ENCODE data around the gene TMEM270. TPM values are rescaled to one million over a fixed set of nuclear protein-coding genes. Genes with fewer than 3 reads are reported as not detected.
"Not testable (repeated sequence)": the region's sequence is repeated elsewhere in the genome, so short reads cannot be mapped to it uniquely, and the experiment has no call there.

Gene TMEM270
- total and polyA plus RNA-seq, 3 donors from 2014 or later = 37.3 to 113 (median 70.1) TPM

DNA sequence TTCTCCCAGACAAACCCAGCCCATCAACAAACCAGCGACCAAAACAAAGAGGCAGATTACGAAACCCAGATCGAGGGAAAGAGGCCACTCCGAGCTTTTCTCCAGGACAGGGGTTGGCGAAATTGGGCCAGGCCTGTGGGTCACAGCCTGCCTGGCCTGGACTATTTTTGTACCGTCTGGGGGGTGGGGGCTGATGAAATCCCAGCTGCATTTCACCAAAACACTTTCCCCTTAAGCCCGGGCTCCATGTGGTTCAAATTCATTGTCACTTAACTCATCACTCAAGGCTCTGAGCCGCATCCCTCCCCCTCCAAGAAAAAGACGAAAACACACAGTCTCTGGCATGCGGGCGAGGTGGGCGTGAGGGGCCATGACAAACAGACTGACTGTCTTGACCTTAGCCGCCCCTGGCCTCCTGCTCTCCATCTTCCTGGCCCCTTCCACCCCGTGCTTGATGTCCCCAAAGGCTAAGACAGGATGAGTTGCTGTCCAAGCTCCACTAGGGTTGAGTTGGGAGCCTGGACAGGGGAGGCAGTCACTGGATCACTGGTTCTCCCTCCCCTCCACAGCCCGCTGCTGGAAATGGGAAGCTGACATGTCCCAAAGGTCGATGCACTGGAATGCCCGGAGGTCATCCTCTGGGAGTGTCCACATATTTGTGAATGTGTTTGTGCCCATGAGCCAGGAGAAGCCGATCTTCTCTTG is 19.2 kb downstream of the TMEM270 start:
- H3K36me3 ChIP-seq (ENCODE audit: low read depth, missing control alignments) = no peaks in the 10 kb centered on the region
- no peak overlapping the region for H3K27ac ChIP-seq
- H3K4me1 ChIP-seq = no peaks in the 10 kb centered on the region
- intact Hi-C loops (cut with DNase I; ENCODE audit: low total_unique reads) = no loop called here
- no peaks in the 10 kb centered on the region for H3K9me3 ChIP-seq
- WGBS, 2 donors = 81 to 83% methylated on average over 17 to 18 of the region's 18 CpGs
- no peak overlapping the region for H3K4me3 ChIP-seq
- DNase-seq = no peak
- TF ChIP-seq POLR2A (IDR thresholded peaks at IDR 0.05) = no peak
- TF ChIP-seq, protein P1, sequence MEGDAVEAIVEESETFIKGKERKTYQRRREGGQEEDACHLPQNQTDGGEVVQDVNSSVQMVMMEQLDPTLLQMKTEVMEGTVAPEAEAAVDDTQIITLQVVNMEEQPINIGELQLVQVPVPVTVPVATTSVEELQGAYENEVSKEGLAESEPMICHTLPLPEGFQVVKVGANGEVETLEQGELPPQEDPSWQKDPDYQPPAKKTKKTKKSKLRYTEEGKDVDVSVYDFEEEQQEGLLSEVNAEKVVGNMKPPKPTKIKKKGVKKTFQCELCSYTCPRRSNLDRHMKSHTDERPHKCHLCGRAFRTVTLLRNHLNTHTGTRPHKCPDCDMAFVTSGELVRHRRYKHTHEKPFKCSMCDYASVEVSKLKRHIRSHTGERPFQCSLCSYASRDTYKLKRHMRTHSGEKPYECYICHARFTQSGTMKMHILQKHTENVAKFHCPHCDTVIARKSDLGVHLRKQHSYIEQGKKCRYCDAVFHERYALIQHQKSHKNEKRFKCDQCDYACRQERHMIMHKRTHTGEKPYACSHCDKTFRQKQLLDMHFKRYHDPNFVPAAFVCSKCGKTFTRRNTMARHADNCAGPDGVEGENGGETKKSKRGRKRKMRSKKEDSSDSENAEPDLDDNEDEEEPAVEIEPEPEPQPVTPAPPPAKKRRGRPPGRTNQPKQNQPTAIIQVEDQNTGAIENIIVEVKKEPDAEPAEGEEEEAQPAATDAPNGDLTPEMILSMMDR (IDR thresholded peaks at IDR 0.05) = no peak
- no peaks in the 10 kb centered on the region for H3K27me3 ChIP-seq

DNA sequence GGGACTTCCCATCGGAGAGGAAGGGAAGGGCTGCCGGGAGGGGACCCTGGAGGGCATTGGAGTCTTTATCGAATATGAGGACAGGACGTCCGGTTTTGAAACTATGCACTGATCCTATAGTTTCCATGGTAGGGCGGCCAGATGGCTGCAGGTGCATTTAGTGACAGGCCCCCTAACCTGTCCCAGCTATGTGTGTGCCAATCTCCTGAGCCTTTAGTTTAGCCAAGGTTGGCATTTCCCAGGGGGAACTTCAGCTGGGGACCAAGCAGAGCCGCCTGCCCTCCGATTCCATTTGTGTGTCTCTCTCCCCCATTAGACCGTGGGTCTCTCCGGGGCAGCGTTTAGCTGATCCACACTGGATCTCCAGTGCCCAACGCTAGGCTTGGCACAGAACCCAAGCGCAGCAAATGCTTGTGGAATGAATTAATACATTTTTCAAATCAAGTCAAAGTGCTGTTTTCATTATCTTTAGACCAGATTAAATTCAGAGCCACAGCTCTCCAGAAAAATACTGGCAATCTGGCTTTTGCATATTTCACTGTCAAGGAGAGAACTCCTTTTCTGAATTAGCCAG is 19.9 kb downstream of the TMEM270 start:
- Histone ChIP-seq H3K36me3 (ENCODE audit: low read depth, missing control alignments) (no peaks in the 10 kb centered on the region), H3K4me1 (no peaks in the 10 kb centered on the region), H3K9me3 (no peaks in the 10 kb centered on the region), H3K4me3 (no peak overlapping the region), H3K27ac (no peak overlapping the region), H3K27me3 (no peaks in the 10 kb centered on the region)
- TF ChIP-seq POLR2A (IDR thresholded peaks at IDR 0.05) = no peak
- TF ChIP-seq, protein P1 (IDR thresholded peaks at IDR 0.05) = no peak
- 69 to 83% methylated on average over 13 of the region's 13 CpGs for WGBS, 2 donors
- intact Hi-C loops (cut with DNase I; ENCODE audit: low total_unique reads) = no loop called here
- DNase-seq = no peak

DNA sequence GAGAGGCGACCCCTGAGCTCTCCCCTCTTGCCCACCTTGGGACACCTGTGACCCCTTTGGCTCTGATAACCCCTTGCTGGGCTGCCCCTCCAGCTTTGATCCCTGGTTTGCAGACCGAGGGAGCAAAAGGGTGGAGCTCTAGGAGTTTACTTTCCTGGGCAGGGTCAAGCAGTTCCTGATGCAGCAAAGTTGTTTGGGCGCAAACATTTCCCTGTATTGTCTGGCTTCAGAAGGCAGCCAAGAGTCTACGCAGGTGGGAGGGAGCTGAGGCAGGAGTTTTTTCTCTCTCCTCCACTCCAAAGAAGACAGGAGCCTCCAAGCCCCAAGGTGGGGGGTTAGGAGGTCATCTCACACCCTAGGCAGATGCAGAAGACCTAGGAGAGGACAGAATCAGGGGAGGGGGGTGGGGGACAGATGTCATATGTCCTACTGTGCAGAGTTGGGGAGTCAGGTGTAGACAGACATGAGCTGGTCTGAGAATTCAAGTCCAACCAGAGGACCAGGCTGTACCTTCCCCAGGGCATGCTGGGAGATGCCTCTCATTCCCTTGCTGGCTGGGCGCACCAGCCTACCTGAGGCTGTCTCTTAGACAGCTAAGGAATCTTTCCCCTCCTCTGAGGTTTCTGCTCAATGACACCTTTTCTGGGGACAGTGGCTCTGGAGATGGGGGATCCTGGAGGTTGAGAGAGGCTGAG is 20.5 kb downstream of the TMEM270 start:
- H3K4me1 ChIP-seq = peaks cover 4% of the 10 kb centered on the region
- no peaks in the 10 kb centered on the region for H3K9me3 ChIP-seq
- H3K27me3 ChIP-seq = no peaks in the 10 kb centered on the region
- intact Hi-C loops (cut with DNase I; ENCODE audit: low total_unique reads) = no loop called here
- no peaks in the 10 kb centered on the region for H3K36me3 ChIP-seq (ENCODE audit: low read depth, missing control alignments)
- no peak for DNase-seq
- TF ChIP-seq, protein P1 (IDR thresholded peaks at IDR 0.05) = no peak
- H3K27ac ChIP-seq = no peak overlapping the region
- H3K4me3 ChIP-seq = no peak overlapping the region
- 55 to 65% methylated on average over 5 of the region's 5 CpGs for WGBS, 2 donors

DNA sequence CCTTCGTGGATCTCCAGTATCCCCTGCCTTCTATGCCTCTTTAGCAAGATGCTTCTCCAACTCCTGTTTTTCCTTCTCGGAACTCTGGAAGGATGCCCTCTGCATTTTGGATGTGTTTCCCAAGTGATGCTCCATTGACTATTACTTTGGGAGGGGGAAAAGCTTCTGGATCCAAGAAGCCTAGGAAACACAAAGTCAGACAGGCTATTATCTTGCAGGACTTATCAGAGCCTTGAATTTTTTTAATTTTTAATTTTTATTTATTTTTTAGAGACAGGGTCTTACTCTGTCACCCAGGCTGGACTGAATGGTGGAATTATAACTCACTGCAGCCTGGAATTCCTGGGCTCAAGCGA is 21.1 kb downstream of the TMEM270 start:
- Histone ChIP-seq H3K9me3 (no peaks in the 10 kb centered on the region), H3K36me3 (ENCODE audit: low read depth, missing control alignments) (no peaks in the 10 kb centered on the region), H3K27ac (no peak overlapping the region), H3K27me3 (no peaks in the 10 kb centered on the region), H3K4me3 (no peak overlapping the region), H3K4me1 (peaks cover 9% of the 10 kb centered on the region)
- intact Hi-C loops (cut with DNase I; ENCODE audit: low total_unique reads) = no loop called here
- 87 to 96% methylated on average over 3 of the region's 3 CpGs for WGBS, 2 donors
- no peak for DNase-seq
- TF ChIP-seq, protein P1 (IDR thresholded peaks at IDR 0.05) = no peak
- TF ChIP-seq POLR2A (IDR thresholded peaks at IDR 0.05) = no peak

DNA sequence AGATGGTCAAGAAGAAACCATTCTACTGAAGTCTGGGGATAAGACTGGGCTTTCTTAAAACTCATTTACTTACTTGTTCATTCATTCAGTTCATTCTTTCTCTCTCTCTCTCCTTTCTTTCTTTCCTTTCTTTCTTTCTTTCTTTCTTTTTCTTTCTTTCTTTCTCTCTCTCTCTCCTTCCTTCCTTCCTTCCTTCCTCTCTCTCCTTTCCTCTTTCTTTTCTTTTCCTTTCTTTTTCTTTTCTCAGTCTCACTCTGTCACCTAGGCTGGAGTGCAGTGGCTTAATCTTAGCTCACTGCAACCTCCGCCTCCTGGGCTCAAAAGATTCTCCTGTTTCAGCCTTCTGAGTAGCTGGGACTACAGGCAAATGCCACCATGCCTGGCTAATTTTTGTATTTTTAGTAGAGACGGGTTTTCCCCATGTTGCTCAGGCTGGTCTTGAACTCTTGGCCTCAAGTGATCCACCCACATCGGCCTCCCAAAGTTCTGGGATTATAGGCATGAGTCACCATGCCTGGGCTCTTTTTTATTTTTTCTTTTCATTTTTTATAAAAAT is 24.0 kb downstream of the TMEM270 start:
- H3K27me3 ChIP-seq; H3K27ac ChIP-seq; H3K9me3 ChIP-seq; intact Hi-C loops (cut with DNase I; ENCODE audit: low total_unique reads); H3K36me3 ChIP-seq (ENCODE audit: low read depth, missing control alignments); DNase-seq; H3K4me3 ChIP-seq: not testable (repeated sequence)
- peaks cover 13% of the 10 kb centered on the region for H3K4me1 ChIP-seq
- 93 to 98% methylated on average over 3 of the region's 3 CpGs for WGBS, 2 donors
